Measurements from ENCODE around the gene CNTNAP2.

DNA sequence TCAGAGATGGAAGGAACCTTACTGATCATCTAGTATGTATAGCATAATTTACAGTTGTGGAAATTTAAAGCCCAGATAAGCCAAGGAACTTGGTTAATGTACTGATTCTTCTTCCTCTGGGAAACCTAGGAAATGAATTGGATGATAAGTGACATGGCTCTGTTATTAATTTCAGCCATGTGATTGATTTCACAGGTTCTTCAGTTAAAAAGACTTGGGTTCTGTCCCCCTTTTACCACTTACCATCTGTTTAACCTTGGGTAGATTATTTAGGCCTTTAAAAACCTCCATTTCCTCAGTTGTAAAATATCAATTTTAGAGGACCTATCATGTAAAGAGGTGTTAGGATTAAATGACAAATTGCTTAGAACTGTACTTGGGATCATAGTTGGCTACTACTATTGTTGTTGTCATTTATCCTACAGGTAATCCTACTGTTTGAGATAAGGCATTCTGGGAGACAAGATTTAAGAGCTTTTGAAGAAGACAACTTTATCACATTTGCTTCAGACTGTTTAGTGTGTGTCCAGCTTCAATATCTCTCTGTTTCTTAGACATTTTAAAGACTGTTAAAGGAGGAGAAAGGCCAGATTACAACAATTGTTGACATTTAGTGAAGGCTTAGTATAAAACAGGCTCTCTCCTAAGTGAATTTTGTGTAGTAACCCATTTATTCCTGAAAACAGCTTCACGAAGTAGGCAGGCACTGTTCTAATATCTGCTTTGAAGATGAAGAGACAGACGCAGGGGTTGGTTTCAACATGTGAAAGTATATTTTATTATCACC, 1476.9 kb downstream of the CNTNAP2 start:
- TF ChIP-seq EZH2 (IDR thresholded peaks at IDR 0.05; ENCODE audit: insufficient read depth, poor library complexity, severe bottlenecking), result no peak
- no peak for TF ChIP-seq EZH2phosphoT487 (IDR thresholded peaks at IDR 0.05; ENCODE audit: insufficient read depth, low read depth)

Data from GM23248 (cell line).